ENCODE measurements around the gene NSFL1C. TPM values are rescaled to one million over a fixed set of nuclear protein-coding genes. Genes with fewer than 3 reads are reported as not detected.

The NSFL1C gene
- polyA plus RNA-seq, 1 of the 3 experiments (the other 2 are of a cell fraction) = 45.9 TPM

DNA sequence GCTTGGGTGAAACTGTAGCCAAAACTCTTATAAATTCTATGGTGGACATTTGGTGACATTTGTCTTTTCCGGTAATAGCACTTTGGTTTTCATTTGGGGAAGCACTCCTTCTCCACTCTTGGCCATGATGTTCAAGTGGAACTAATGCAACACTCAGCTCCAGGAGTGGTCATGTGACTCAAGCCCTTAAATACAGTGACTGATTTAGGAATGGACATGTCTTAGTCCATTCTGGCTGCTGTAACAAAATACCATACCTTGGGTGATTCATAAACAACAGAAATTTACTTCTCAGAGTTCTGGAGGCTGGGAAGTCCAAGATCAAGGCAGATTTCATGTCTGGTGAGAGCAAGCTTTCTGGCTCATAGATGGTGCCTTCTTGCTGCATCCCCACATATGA lies 63.0 kb downstream of the NSFL1C start:
- Histone ChIP-seq H3K9ac (no peak overlapping the region), H2AFZ (ENCODE audit: low read depth) (no peak overlapping the region)
- CTCF ChIA-PET = interaction anchor here (1.6 kb wide), 1 partner anchor 64 kb away, joined by 6 read pairs; the partner anchor contains the start of gene NSFL1C

GRCh38 chr20:1402149-1402548 lies 64.5 kb downstream of the NSFL1C start:
- ChIA-PET CTCF (interaction anchor here (0.9 to 1.2 kb wide), 3 partner anchors 35 to 89 kb away, joined by 3 to 5 read pairs (median 3); no protein-coding TSS in a partner anchor), POLR2A (no interaction called here)
- Histone ChIP-seq H3K4me3 (ENCODE audit: low read depth in 2 of 2, low read length in 1 of 2) (no peak overlapping the region), H3K79me2 (ENCODE audit: insufficient read depth) (no peaks in the 10 kb centered on the region), H3K27ac (ENCODE audit: low read depth in 2 of 2, low read length in 1 of 2) (peak overlapping the region in 1 of 2 experiments; percentile 33; a peak in 2 of 4 replicates), H2AFZ (ENCODE audit: low read depth) (no peak overlapping the region), H3K9me2 (no peaks in the 10 kb centered on the region), H3K27me3 (ENCODE audit: insufficient read depth) (no peaks in the 10 kb centered on the region), H3K4me2 (no peak overlapping the region), H3K9ac (no peak overlapping the region), H3K36me3 (replicated peaks in 1 of 2; ENCODE audit: control insufficient read depth in 1 of 2, insufficient read depth in 2 of 2, low read length in 1 of 2) (no peaks in the 10 kb centered on the region), H3K9me3 (no peaks in the 10 kb centered on the region), H3F3A (replicated peaks; ENCODE audit: insufficient read depth) (peaks cover 7% of the 10 kb centered on the region), H4K20me1 (ENCODE audit: insufficient read depth) (no peaks in the 10 kb centered on the region), H3K4me1 (ENCODE audit: control insufficient read depth in 1 of 2, insufficient read depth in 2 of 2, low read depth in 1 of 2, low read length in 1 of 2) (peaks cover 7 to 10% of the 10 kb centered on the region in 2 experiments; a peak in 2 of 4 replicates)
- DNase-seq = no peak
- peak; percentile 55 for TF ChIP-seq TCF12 (IDR thresholded peaks at IDR 0.05)
- TF ChIP-seq NFIC (IDR thresholded peaks at IDR 0.05; ENCODE audit: borderline replicate concordance) = peak; percentile 78
- TF ChIP-seq PBX3 (IDR thresholded peaks at IDR 0.05) = peak; percentile 61
- TF ChIP-seq EP300 (IDR thresholded peaks at IDR 0.05; ENCODE audit: borderline replicate concordance in 1 of 2, low read depth in 1 of 2, low read length in 1 of 2) = peak in 1 of 2 experiments; percentile 48; a peak in 1 of 4 replicates
- TF ChIP-seq GATA2 (CRISPR knock-in tag; IDR thresholded peaks at IDR 0.05) = no peak
- no peak for TF ChIP-seq POLR2AphosphoS5 (IDR thresholded peaks at IDR 0.05; ENCODE audit: low read depth, low read length)
- TF ChIP-seq TEAD4 (IDR thresholded peaks at IDR 0.05; ENCODE audit: borderline replicate concordance, insufficient read depth) = 0 out of 2 replicates have a peak, but pooled peaks have one; percentile 20
- TF ChIP-seq RXRA (IDR thresholded peaks at IDR 0.05; ENCODE audit: borderline replicate concordance, low read depth) = 0 out of 2 replicates have a peak, but pooled peaks have one; percentile 17
- 63% methylated on average over 7 of the region's 7 CpGs for WGBS (ENCODE audit: low lambda C conversion rate)

More for the DNA sequence above, 63.0 kb downstream of the NSFL1C start:
- no peak for DNase-seq
- WGBS (ENCODE audit: low lambda C conversion rate) = 86% methylated on average over 1 of the region's 1 CpG
- Histone ChIP-seq H3K36me3 (replicated peaks in 1 of 2; ENCODE audit: control insufficient read depth in 1 of 2, insufficient read depth in 2 of 2, low read length in 1 of 2) (no peaks in the 10 kb centered on the region), H3F3A (replicated peaks; ENCODE audit: insufficient read depth) (peaks cover 7% of the 10 kb centered on the region), H3K9me3 (no peaks in the 10 kb centered on the region), H3K27me3 (ENCODE audit: insufficient read depth) (no peaks in the 10 kb centered on the region), H4K20me1 (ENCODE audit: insufficient read depth) (no peaks in the 10 kb centered on the region), H3K9me2 (no peaks in the 10 kb centered on the region), H3K4me2 (no peak overlapping the region), H3K4me1 (ENCODE audit: control insufficient read depth in 1 of 2, insufficient read depth in 2 of 2, low read depth in 1 of 2, low read length in 1 of 2) (peaks cover 7 to 10% of the 10 kb centered on the region in 2 experiments; a peak in 2 of 4 replicates), H3K4me3 (ENCODE audit: low read depth in 2 of 2, low read length in 1 of 2) (no peak overlapping the region), H3K27ac (ENCODE audit: low read depth in 2 of 2, low read length in 1 of 2) (no peak overlapping the region), H3K79me2 (ENCODE audit: insufficient read depth) (no peaks in the 10 kb centered on the region)
- TF ChIP-seq GABPA (IDR thresholded peaks at IDR 0.05; ENCODE audit: low read depth) (no peak), USF1 (IDR thresholded peaks at IDR 0.05; ENCODE audit: borderline replicate concordance, low read depth) (no peak), FOXJ3 (CRISPR knock-in tag; IDR thresholded peaks at IDR 0.05) (no peak), MXI1 (IDR thresholded peaks at IDR 0.05; ENCODE audit: low read depth, low read length) (no peak), RCOR1 (IDR thresholded peaks at IDR 0.05; ENCODE audit: low read length) (no peak)
- POLR2A ChIA-PET = no interaction called here
